OCI-LY3 (cell line): ENCODE measurements around the gene CPA2.

ENCODE experiments used
- CTCF ChIP-seq: fragments of 200-600, 300-600 bp; sonication (generic); IDR thresholded peaks from 2 replicates; pipeline ENCODE4 v1.5.1; 2014; ENCODE audit warnings: antibody characterized with exemption, low read length, low read depth
- EZH2phosphoT487 ChIP-seq: fragments of 200-600 bp; shearing (Covaris generic); IDR thresholded peaks from 2 replicates; pipeline ENCODE4 v1.6.1; 2018; ENCODE audit warnings: antibody characterized with exemption, mixed run types, low read depth

- TF ChIP-seq CTCF (no peak), EZH2phosphoT487 (no peak)
Observed at GRCh38 chr7:130334274-130334673, 67.6 kb downstream of the CPA2 start.
